ENCODE data around the gene SOS1. TPM values are rescaled to one million over a fixed set of nuclear protein-coding genes. Genes with fewer than 3 reads are reported as not detected.

Gene SOS1
- polyA plus RNA-seq, 1 of the 3 experiments (the other 2 are of a cell fraction): 12.8 TPM

GRCh38 chr2:39118786-39119499, 1.9 kb downstream of the SOS1 start:
- ChIA-PET CTCF (interaction anchor here (0.7 to 8.3 kb wide), 11 partner anchors 8 to 173 kb away, joined by 3 to 131 read pairs (median 4); no protein-coding TSS in a partner anchor), POLR2A (interaction anchor here (1.1 to 2.8 kb wide), 4 partner anchors 8 to 111 kb away, joined by 3 to 16 read pairs (median 6); no protein-coding TSS in a partner anchor)
- H3K27me3 ChIP-seq (ENCODE audit: insufficient read depth): no peaks in the 10 kb centered on the region
- TF ChIP-seq NRF1 (IDR thresholded peaks at IDR 0.05; ENCODE audit: low read depth, low read length) (no peak), USF1 (IDR thresholded peaks at IDR 0.05; ENCODE audit: borderline replicate concordance, low read depth) (no peak), SMC3 (IDR thresholded peaks at IDR 0.05; ENCODE audit: low read depth, low read length) (no peak), CHD2 (IDR thresholded peaks at IDR 0.05; ENCODE audit: low read length, partially characterized antibody) (no peak), YY1 (IDR thresholded peaks at IDR 0.05; ENCODE audit: low read depth) (no peak)
- peak overlapping the region; percentile 91 for H3K4me2 ChIP-seq
- peaks cover 7% of the 10 kb centered on the region for H3F3A ChIP-seq (replicated peaks; ENCODE audit: insufficient read depth)
- H3K27ac ChIP-seq (ENCODE audit: low read depth in 2 of 2, low read length in 1 of 2): peak overlapping the region in 1 of 2 experiments; percentile 63; a peak in 2 of 4 replicates
- H2AFZ ChIP-seq (ENCODE audit: low read depth): no peak overlapping the region
- no peaks in the 10 kb centered on the region for H3K9me3 ChIP-seq
- WGBS (ENCODE audit: low lambda C conversion rate): 49% methylated on average over 6 of the region's 6 CpGs
- peaks cover 62% of the 10 kb centered on the region for H3K79me2 ChIP-seq (ENCODE audit: insufficient read depth)
- H4K20me1 ChIP-seq (ENCODE audit: insufficient read depth): peaks cover 51% of the 10 kb centered on the region
- no peaks in the 10 kb centered on the region for H3K9me2 ChIP-seq
- peak overlapping the region; percentile 75 for H3K9ac ChIP-seq
- H3K4me1 ChIP-seq (ENCODE audit: control insufficient read depth in 1 of 2, insufficient read depth in 2 of 2, low read depth in 1 of 2, low read length in 1 of 2): peaks cover 10 to 26% of the 10 kb centered on the region in 2 experiments; a peak in 3 of 4 replicates
- peaks cover 0 to 10% of the 10 kb centered on the region in 2 experiments for H3K36me3 ChIP-seq (replicated peaks in 1 of 2; ENCODE audit: control insufficient read depth in 1 of 2, insufficient read depth in 2 of 2, low read length in 1 of 2)
- no peak for DNase-seq
- peak overlapping the region; percentile 78 to 84 for H3K4me3 ChIP-seq (ENCODE audit: low read depth in 2 of 2, low read length in 1 of 2)

GRCh38 chr2:39115556-39115955, 5.3 kb downstream of the SOS1 start:
- 100% methylated on average over 1 of the region's 1 CpG for WGBS (ENCODE audit: low lambda C conversion rate)
- no peak overlapping the region for H3K4me3 ChIP-seq (ENCODE audit: low read depth in 2 of 2, low read length in 1 of 2)
- DNase-seq: no peak
- no peak overlapping the region for H3K27ac ChIP-seq (ENCODE audit: low read depth in 2 of 2, low read length in 1 of 2)
- H3K9ac ChIP-seq: no peak overlapping the region
- ChIA-PET CTCF (interaction anchor here (0.7 to 8.3 kb wide), 2 partner anchors 112 to 155 kb away, joined by 3 to 131 read pairs; no protein-coding TSS in a partner anchor), POLR2A (no interaction called here)
- no peak overlapping the region for H3K4me2 ChIP-seq
- no peak for TF ChIP-seq GABPA (IDR thresholded peaks at IDR 0.05; ENCODE audit: low read depth)
- TF ChIP-seq TEAD4 (IDR thresholded peaks at IDR 0.05; ENCODE audit: borderline replicate concordance, insufficient read depth): no peak
- TF ChIP-seq EP300 (IDR thresholded peaks at IDR 0.05; ENCODE audit: borderline replicate concordance in 1 of 2, low read depth in 1 of 2, low read length in 1 of 2): no peak
- TF ChIP-seq FOSL2 (IDR thresholded peaks at IDR 0.05; ENCODE audit: borderline replicate concordance, low read depth): no peak
- TF ChIP-seq FOXJ3 (CRISPR knock-in tag; IDR thresholded peaks at IDR 0.05): no peak
- no peak for TF ChIP-seq GATA2 (CRISPR knock-in tag; IDR thresholded peaks at IDR 0.05)
- no peak for TF ChIP-seq YY1 (IDR thresholded peaks at IDR 0.05; ENCODE audit: low read depth)
- no peak for TF ChIP-seq MXI1 (IDR thresholded peaks at IDR 0.05; ENCODE audit: low read depth, low read length)
- no peak for TF ChIP-seq CHD2 (IDR thresholded peaks at IDR 0.05; ENCODE audit: low read length, partially characterized antibody)
- TF ChIP-seq TCF12 (IDR thresholded peaks at IDR 0.05): no peak
- no peak for TF ChIP-seq NRF1 (IDR thresholded peaks at IDR 0.05; ENCODE audit: low read depth, low read length)
- TF ChIP-seq POLR2AphosphoS5 (IDR thresholded peaks at IDR 0.05; ENCODE audit: low read depth, low read length): no peak
- peaks cover 3% of the 10 kb centered on the region for H3F3A ChIP-seq (replicated peaks; ENCODE audit: insufficient read depth)
- H3K4me1 ChIP-seq (ENCODE audit: control insufficient read depth in 1 of 2, insufficient read depth in 2 of 2, low read depth in 1 of 2, low read length in 1 of 2): peaks cover 4 to 13% of the 10 kb centered on the region in 2 experiments; a peak in 3 of 4 replicates
- H3K36me3 ChIP-seq (replicated peaks in 1 of 2; ENCODE audit: control insufficient read depth in 1 of 2, insufficient read depth in 2 of 2, low read length in 1 of 2): peaks cover 0 to 18% of the 10 kb centered on the region in 2 experiments
- no peaks in the 10 kb centered on the region for H3K9me3 ChIP-seq
- no peaks in the 10 kb centered on the region for H3K27me3 ChIP-seq (ENCODE audit: insufficient read depth)
- no peak overlapping the region for H2AFZ ChIP-seq (ENCODE audit: low read depth)
- H4K20me1 ChIP-seq (ENCODE audit: insufficient read depth): peaks cover 79% of the 10 kb centered on the region
- H3K79me2 ChIP-seq (ENCODE audit: insufficient read depth): peaks cover 96% of the 10 kb centered on the region
- H3K9me2 ChIP-seq: no peaks in the 10 kb centered on the region
